Tibial artery (tissue), 4 donors: ENCODE measurements around the gene STK11IP.

ENCODE experiments used
- DNase-seq, 2 donors: peaks; one replicate each; pipeline ENCODE4 v3.0.0-alpha.2; 2019
- H3K27ac ChIP-seq, 2 donors: fragments of 200-600 bp; sonication (generic) in 1 of 2; 1 replicate in 1 of 2; 2 replicates in 1 of 2; pipeline ENCODE4 v1.5.1; 2018 to 2019; ENCODE audit warnings: mild to moderate bottlenecking in 1 of 2
- H3K27me3 ChIP-seq, 2 donors: fragments of 200-600 bp; sonication (generic) in 1 of 2; one replicate each; pipeline versions ENCODE4 v1.5.1 to v1.6.0; 2016 to 2019
- H3K36me3 ChIP-seq, 3 donors: fragments of 200-600 bp; sonication (generic) in 2 of 3; one replicate each; pipeline ENCODE4 v1.5.1; 2016 to 2019; ENCODE audit warnings: mild to moderate bottlenecking in 2 of 3
- H3K4me1 ChIP-seq, 4 donors: fragments of 200-600 bp; sonication (generic) in 2 of 4; 1 replicate in 3 of 4; 2 replicates in 1 of 4; pipeline ENCODE4 v1.5.1; 2016 to 2019
- H3K4me3 ChIP-seq, 2 donors: fragments of 200-600 bp; sonication (generic) in 1 of 2; 1 replicate in 1 of 2; 2 replicates in 1 of 2; pipeline ENCODE4 v1.5.1; 2018 to 2019; ENCODE audit warnings: mild to moderate bottlenecking in 2 of 2
- H3K9me3 ChIP-seq, 3 donors: fragments of 200-600 bp; sonication (generic) in 1 of 3; one replicate each; pipeline ENCODE4 v1.5.1; 2016 to 2019
- CTCF ChIP-seq, 2 experiments: fragments of 200-600 bp in 1 of 2; fragments of 450-650 bp in 1 of 2; IDR thresholded peaks; one replicate each; pipeline ENCODE4 v1.5.1; 2017 to 2019; ENCODE audit warnings: antibody characterized with exemption in 2 of 2, mild to moderate bottlenecking in 1 of 2, moderate library complexity in 1 of 2
- intact Hi-C: fragments of 100-400 bp; cut with DNase I; formaldehyde crosslinking; loops from one replicate; pipeline ENCODE4 v1.15.0; 2023; ENCODE audit warnings: low total_unique reads

STK11IP gene

GRCh38 chr2:219597552-219598307 is at the start of gene STK11IP:
TSS of gene STK11IP (plus strand) at chr2:219597857. CDS start at chr2:219598120, 263 bp downstream.
- peak in 1 of 2 experiments; percentile 6 for TF ChIP-seq CTCF (IDR thresholded peaks at IDR 0.05)
- intact Hi-C loops = loop anchor here (5.0 kb wide), 1 partner anchor 45 kb away; no protein-coding TSS in a partner anchor
- Histone ChIP-seq H3K4me3 (peak within 1 kb of the TSS; percentile 63 to 76), H3K27ac (peak within 1 kb of the TSS; percentile 84 to 87), H3K9me3 (no peaks in the 10 kb centered on the region), H3K4me1 (peaks cover 0 to 15% (median 6%) of the 10 kb centered on the region in 4 donors), H3K36me3 (peaks cover 16 to 17% (median 17%) of the 10 kb centered on the region in 3 donors), H3K27me3 (no peaks in the 10 kb centered on the region)
- DNase-seq = peak; percentile 99

GRCh38 chr2:219548990-219549389 is 48.7 kb upstream of the STK11IP start:
- intact Hi-C loops = no loop called here
- Histone ChIP-seq H3K4me1 (peaks cover 6 to 33% (median 26%) of the 10 kb centered on the region in 4 donors), H3K36me3 (no peaks in the 10 kb centered on the region), H3K4me3 (no peak overlapping the region), H3K27ac (no peak overlapping the region), H3K9me3 (no peaks in the 10 kb centered on the region), H3K27me3 (no peaks in the 10 kb centered on the region)
- DNase-seq = no peak
- TF ChIP-seq CTCF (IDR thresholded peaks at IDR 0.05) = no peak

GRCh38 chr2:219549619-219550018 is 48.0 kb upstream of the STK11IP start:
- intact Hi-C loops = loop anchor here (5.0 kb wide), 1 partner anchor 48 kb away; the partner anchor contains the start of gene STK11IP
- H3K27me3 ChIP-seq = no peaks in the 10 kb centered on the region

GRCh38 chr2:219551441-219552381 is 45.9 kb upstream of the STK11IP start:
- H3K27me3 ChIP-seq = no peaks in the 10 kb centered on the region
- H3K9me3 ChIP-seq = no peaks in the 10 kb centered on the region
- peaks cover 0 to 14% (median 8%) of the 10 kb centered on the region in 3 donors for H3K36me3 ChIP-seq
- intact Hi-C loops = loop anchor here (5.0 kb wide), 1 partner anchor 46 kb away; the partner anchor contains the start of gene STK11IP
- peaks cover 0 to 26% (median 19%) of the 10 kb centered on the region in 4 donors for H3K4me1 ChIP-seq
- H3K27ac ChIP-seq = peak overlapping the region; percentile 46 to 48
- peak overlapping the region; percentile 52 to 65 for H3K4me3 ChIP-seq
- no peak for DNase-seq
- no peak for TF ChIP-seq CTCF (IDR thresholded peaks at IDR 0.05)

More at GRCh38 chr2:219549619-219550018, 48.0 kb upstream of the STK11IP start:
- no peaks in the 10 kb centered on the region for H3K9me3 ChIP-seq
- no peaks in the 10 kb centered on the region for H3K36me3 ChIP-seq
- no peak overlapping the region for H3K4me3 ChIP-seq
- peaks cover 0 to 26% (median 20%) of the 10 kb centered on the region in 4 donors for H3K4me1 ChIP-seq
- TF ChIP-seq CTCF (IDR thresholded peaks at IDR 0.05) = no peak
- no peak overlapping the region for H3K27ac ChIP-seq
- no peak for DNase-seq
